GM12874 (cell line): ENCODE results near the gene IL17RD.

Experiments
- TF ChIP-seq, protein P1 (sequence below): IDR thresholded peaks from 2 replicates; pipeline ENCODE4 v1.5.1; 2011; ENCODE audit warnings: low read depth, mild to moderate bottlenecking, control low read depth, low read length, moderate library complexity; ENCODE audit not compliant: insufficient read depth

The IL17RD gene

GRCh38 chr3:57079474-57079831 is 85.7 kb downstream of the IL17RD start:
- TF ChIP-seq, protein P1, sequence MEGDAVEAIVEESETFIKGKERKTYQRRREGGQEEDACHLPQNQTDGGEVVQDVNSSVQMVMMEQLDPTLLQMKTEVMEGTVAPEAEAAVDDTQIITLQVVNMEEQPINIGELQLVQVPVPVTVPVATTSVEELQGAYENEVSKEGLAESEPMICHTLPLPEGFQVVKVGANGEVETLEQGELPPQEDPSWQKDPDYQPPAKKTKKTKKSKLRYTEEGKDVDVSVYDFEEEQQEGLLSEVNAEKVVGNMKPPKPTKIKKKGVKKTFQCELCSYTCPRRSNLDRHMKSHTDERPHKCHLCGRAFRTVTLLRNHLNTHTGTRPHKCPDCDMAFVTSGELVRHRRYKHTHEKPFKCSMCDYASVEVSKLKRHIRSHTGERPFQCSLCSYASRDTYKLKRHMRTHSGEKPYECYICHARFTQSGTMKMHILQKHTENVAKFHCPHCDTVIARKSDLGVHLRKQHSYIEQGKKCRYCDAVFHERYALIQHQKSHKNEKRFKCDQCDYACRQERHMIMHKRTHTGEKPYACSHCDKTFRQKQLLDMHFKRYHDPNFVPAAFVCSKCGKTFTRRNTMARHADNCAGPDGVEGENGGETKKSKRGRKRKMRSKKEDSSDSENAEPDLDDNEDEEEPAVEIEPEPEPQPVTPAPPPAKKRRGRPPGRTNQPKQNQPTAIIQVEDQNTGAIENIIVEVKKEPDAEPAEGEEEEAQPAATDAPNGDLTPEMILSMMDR, result no peak

- TF ChIP-seq, protein P1, result no peak
These were observed 86.3 kb downstream of the IL17RD start for GRCh38 chr3:57078635-57079473.

DNA sequence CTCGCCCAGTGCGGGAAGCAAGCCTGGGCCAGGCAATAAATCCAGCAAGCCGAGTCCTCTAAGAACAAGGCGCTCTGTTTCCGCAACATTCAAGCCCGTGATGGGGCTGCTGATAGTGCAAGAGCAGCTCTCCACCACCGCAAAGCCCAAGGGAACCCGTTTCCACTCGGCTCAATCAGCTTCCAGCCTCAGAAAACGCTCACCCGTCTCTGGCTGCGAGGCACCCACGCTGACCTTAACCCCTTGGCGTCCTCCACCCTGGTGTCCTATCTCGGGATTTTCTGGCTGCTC is 86.9 kb downstream of the IL17RD start:
- TF ChIP-seq, protein P1, result no peak

GRCh38 chr3:57077630-57078343 is 87.4 kb downstream of the IL17RD start:
- TF ChIP-seq, protein P1, result no peak

- TF ChIP-seq, protein P1, result no peak
These were observed 88.7 kb downstream of the IL17RD start for GRCh38 chr3:57076422-57076951.

- TF ChIP-seq, protein P1, result no peak
These were observed 91.0 kb downstream of the IL17RD start for GRCh38 chr3:57074135-57074534.

- TF ChIP-seq, protein P1, result no peak
These were observed 91.5 kb downstream of the IL17RD start for GRCh38 chr3:57073628-57074027.
